Diencephalon (tissue), 1 donor: ENCODE data around the gene PASD1. TPM values are rescaled to one million over a fixed set of nuclear protein-coding genes. Genes with fewer than 3 reads are reported as not detected.

Source experiments
- total RNA-seq: library from RNA; depleted of rRNA; stranded (reverse); fragments of >200 nt; gene quantifications from one replicate; pipeline ENCODE4 v1.2.3, GENCODE V29; 2014

PASD1 gene, protein sequence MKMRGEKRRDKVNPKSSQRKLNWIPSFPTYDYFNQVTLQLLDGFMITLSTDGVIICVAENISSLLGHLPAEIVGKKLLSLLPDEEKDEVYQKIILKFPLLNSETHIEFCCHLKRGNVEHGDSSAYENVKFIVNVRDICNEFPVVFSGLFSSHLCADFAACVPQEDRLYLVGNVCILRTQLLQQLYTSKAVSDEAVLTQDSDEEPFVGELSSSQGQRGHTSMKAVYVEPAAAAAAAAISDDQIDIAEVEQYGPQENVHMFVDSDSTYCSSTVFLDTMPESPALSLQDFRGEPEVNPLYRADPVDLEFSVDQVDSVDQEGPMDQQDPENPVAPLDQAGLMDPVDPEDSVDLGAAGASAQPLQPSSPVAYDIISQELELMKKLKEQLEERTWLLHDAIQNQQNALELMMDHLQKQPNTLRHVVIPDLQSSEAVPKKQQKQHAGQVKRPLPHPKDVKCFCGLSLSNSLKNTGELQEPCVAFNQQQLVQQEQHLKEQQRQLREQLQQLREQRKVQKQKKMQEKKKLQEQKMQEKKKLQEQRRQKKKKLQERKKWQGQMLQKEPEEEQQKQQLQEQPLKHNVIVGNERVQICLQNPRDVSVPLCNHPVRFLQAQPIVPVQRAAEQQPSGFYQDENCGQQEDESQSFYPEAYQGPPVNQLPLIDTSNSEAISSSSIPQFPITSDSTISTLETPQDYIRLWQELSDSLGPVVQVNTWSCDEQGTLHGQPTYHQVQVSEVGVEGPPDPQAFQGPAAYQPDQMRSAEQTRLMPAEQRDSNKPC
- total RNA-seq: not detected

DNA sequence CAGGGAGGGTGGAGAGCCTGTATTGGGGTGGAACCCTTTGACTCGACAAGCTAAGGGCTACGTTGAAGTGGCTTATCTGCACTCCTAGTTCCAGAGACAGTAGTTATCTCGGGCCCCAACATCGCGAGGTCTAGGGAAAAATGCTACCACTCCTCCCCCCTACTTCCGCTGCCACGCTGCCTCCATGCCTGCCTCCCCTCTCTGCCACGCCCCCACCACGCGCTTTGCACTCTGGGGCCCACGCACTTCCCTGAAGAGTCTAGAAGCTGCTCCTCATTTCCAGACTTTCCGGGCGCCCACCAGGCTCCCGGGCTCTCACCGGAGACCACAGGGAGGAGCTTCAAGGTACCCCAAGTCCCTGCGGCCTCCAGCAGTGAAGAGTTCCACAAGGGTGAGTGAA lies at the start of gene PASD1:
Gene PASD1 (plus strand): TSS at position 227 of the 400 bp plus-strand sequence. CDS start 37,879 bp downstream, outside the sequence.

DNA sequence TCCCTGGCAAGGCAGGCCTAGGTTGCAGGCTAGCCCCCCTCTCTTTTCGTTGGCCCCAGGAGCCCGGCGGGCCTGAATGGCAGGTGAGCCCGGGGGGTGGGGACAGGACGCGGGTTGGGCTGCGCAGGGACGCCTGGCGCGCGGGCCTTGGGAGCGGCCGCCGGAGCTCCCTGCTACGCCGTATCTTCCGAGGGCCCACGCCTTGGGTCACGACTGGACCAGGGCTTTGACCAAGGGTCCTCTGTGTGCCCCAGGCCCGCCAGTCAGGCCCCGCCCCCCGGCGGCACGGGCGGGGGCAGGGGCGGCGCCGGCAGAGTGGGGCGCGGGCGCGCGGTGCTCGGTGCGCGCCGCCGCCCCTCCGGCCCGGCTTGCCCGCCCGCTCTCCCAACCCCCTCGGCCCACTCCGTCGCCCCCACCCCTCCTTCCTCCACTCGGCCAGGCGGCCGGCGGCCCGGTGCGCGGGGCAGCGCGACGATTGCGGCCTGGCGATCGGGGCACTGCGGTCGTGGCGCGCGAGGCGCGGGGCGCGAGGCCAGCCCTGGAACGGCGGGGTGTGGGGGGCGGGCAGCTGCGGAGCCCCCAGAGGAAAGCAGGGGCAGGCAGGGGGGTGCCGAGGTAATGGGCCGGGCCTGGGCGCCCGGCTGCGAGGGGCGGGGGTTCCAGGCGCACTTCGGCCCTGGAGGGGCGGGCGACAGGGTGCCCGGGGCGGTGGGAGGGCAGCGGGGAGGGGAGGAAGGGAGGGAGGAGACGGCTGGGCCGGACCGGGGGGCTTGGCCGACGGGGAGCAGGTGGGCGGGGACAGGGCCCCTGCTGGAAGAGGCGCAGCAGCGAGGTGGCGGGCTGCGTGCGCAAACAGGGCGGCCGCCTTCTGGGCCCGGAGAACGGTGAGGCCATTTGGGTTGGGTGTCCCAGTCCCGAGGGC lies 131.4 kb downstream of the PASD1 start, which contains the start of gene PRRG3:
Gene PRRG3 (plus strand): TSS at position 798 of the 922 bp plus-strand sequence. CDS start 3,357 bp downstream, outside the sequence.

DNA sequence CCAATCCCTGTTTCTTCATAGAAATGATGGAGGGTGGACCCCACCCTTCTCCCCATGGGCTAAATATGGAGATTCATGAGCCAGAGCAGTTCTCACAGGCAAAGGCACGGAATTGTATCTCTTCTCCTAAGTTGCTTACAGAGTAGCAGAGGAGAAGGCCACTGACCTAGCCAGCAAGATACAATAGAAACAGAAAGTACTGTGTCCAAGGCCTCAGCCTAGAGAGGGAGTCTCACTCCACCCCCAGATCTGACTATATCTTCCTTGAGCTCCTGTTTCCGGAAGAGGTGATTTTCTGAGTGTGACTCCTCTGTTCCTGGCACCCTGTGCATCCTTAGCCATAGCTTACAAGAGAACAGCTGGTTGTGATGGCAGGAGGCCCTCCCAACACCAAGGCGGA lies 152.3 kb downstream of the PASD1 start, which contains the start of gene FATE1:
Gene FATE1 (plus strand): TSS at position 284 of the 400 bp plus-strand sequence. CDS start 85 bp downstream, at position 369.

Other genes with a start within 250 kb of the PASD1 start
- gene VMA21, start 166.5 kb upstream of the PASD1 start, total RNA-seq: 190 TPM
- gene PRRG3, start 131.8 kb downstream of the PASD1 start, total RNA-seq: 10.4 TPM
- not detected for gene FATE1, start 152.4 kb downstream of the PASD1 start, total RNA-seq
- gene CNGA2, start 171.1 kb downstream of the PASD1 start, total RNA-seq: not detected